Measurements from ENCODE around the gene IFIH1.

IFIH1 gene

GRCh38 chr2:162308747-162309503 is 9.6 kb downstream of the IFIH1 start:
- DNase-seq (ENCODE audit: low read depth), result no peak

DNA sequence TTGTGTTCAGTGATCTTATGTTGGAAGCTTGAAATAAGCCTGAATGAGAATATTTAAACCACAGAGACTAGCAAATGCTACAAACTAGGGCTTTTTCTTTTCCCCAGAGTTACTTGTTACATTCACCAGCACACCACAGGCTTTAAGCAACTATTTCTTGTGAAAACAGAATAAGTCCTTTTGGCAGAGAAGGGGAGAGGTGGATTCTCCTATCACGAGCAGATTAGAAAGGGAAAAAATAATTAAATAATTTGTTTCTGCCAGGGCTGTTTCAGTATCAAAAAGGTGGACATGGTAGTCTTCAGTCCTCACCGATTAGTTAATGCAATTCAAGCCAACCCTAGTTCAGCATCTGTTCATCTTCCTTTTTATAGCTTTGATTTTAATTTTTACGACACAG is 12.6 kb downstream of the IFIH1 start:
- DNase-seq (ENCODE audit: low read depth), result no peak

- no peak for DNase-seq (ENCODE audit: low read depth)
Observed at GRCh38 chr2:162301877-162302276, 16.6 kb downstream of the IFIH1 start.

DNA sequence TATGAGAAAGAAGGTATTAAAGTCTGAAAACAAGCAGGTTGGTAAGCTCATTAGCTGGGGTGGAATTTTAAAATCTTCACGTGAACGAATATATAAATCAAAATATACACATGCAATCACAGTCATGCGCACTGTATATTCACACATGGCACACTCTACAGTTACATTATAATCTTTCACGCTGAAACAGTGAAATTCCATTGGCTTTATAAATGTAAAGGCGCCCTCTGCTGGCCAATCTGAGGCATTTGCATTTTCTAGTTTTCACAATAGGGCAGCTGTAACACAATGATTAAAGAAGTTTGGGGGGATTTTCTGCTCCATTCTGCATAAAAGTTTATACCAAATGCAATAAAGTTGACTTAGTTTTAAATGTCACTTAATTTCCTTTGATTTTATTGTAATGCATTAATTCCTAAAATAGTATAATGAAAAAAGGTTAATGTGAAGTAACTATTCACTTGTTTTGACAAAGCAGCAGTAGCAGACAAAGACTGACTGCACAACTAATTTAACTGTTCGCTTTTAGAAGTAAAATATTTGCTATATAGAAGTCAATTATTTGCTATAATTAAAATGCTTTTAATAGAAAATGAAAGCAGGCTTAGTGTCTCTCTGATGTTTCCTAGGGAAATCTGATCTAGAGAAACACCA is 17.2 kb downstream of the IFIH1 start:
- peak; percentile 32 for DNase-seq (ENCODE audit: low read depth)

GRCh38 chr2:162300266-162300665 is 18.2 kb downstream of the IFIH1 start:
- DNase-seq (ENCODE audit: low read depth), result no peak

- no peak for DNase-seq (ENCODE audit: low read depth)
Observed at GRCh38 chr2:162298669-162299335, 19.7 kb downstream of the IFIH1 start.

- no peak for DNase-seq (ENCODE audit: low read depth)
Observed at GRCh38 chr2:162297925-162298552, 20.4 kb downstream of the IFIH1 start.

DNA sequence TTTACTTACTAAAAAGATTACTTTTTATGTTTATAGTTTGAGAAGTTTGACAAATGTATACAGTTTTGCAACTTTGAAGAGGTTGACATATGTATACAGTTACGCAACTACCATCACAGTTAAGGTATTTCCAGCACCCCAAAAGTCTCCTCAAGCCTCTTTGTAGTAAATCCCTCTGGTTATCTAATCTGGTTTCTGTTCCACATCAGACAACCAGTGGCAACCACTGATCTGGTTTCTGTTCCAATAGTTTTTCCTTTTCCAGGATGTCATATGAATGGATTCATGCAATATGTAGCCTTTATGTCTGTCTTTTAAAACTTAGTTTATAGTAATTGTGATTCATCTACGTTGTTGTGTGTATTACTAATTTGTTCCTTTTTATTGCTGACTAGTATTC is 23.5 kb downstream of the IFIH1 start:
- DNase-seq (ENCODE audit: low read depth), result no peak

DNA sequence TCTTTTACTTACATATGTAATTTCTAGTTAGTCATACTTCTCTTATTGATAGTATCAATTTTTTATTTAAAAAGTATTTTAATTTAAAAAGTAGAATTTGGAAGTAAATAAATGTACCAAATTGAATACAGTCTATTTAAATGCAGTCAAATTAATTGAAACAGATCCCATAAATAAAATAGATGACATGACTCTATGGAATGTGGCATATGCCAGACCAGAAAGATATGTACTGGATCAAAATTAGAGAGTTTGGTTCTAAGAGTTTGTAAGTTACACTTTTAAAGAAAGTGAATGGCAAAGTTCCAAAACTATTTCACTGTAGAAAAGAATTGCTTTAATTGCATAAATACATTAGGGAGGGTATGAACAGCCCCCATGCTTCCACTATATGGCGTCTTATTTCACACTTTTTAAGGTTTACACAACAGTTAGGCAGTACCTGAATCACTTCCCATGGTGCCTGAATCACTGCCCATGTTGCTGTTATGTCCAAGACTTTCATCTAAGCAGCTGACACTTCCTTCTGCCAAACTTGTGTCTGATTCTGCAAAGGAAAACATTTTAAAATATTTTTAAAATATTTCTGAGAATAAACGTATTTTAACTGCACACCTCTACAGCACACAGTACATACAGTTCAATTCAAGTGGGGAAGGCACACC is 25.2 kb downstream of the IFIH1 start:
- no peak for DNase-seq (ENCODE audit: low read depth)

- DNase-seq (ENCODE audit: low read depth), result no peak
Observed at GRCh38 chr2:162291748-162292147, 26.7 kb downstream of the IFIH1 start.

DNA sequence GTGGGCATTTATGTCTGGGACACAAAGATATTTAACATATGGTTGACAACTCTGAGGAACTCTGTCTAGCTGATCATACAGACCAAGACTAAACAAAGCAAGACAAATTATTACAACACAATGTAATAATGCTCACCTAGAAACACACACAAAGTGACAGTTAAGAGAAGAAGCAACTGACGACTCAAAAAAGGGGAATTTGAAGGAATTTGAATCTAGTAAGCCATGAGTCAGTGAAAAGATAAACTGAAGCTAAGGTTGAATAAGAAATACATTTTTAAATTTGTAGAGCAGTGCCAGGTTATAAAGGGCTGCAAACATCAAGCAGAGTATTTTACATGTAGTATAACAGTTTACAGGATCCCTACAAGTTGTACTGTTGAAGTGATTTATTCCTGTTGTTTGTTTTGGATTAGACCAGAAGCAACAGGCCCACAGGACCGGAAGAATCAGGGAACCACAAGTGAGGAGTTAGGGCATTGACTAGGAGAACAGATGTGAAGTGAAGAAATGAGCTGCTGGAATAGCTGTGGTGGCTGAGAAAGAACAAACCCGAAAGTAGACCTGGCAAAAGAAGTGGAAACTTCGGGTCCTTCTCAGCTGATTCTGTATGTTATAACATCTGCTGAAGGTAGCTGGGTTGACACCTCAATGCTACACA is 35.6 kb downstream of the IFIH1 start:
- no peak for DNase-seq (ENCODE audit: low read depth)

- DNase-seq (ENCODE audit: low read depth), result no peak
Observed at GRCh38 chr2:162280654-162281053, 37.8 kb downstream of the IFIH1 start.

DNA sequence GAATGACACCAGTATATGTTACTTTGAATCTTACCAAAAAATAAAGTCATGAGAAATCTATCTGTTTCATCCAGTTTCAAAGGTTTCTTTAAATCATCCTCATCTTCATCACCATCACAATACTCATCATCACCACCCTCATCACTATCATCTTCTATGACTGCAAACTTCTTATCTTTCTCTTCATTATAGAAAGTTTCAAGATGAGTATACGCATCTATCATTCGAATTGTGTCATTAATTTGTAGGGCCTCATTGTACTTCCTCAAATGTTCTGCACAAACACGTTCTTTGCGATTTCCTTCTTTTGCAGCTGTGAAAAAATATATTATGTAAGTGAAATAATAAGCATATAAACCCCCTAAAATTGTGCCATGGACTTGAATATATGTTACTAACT is 41.1 kb downstream of the IFIH1 start:
- DNase-seq (ENCODE audit: low read depth), result no peak

DNA sequence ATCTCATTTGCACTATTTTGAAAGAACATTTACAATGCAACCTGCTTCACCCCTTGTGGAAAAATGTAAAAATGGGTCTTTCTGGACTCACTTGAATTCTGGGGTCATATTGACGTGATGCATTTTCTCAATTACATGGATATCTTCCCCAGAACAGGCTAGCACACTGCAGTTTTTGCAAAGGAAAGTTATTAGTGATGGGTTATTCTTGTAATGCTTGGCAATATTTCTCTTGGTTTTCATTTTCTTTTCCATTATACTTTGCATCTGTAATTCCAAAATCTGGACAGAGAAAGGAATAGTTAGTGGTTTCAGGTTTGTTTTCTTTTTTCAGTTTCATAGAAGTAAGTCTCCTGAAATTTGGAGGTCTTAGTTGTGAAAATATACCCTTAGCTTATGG is 50.5 kb downstream of the IFIH1 start:
- no peak for DNase-seq (ENCODE audit: low read depth)

DNA sequence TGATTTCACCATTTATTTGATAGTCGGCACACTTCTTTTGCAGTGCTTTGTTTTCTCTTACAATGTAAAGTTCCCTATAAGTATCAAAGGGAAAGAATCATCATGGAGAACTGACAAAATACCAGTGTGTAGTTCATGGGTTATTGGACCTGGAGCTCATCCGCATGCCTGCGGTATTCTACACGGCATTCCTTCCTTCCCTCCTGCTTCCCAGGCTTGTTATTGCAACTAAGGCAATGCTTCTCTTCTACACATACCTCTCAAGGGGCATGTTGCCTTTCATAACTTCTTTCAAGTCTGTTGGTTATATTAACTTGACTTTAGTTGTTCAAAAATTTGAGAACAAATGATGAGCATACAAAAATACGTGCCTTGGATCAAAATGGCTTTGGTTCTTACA is 51.0 kb downstream of the IFIH1 start:
- DNase-seq (ENCODE audit: low read depth), result no peak

DNA sequence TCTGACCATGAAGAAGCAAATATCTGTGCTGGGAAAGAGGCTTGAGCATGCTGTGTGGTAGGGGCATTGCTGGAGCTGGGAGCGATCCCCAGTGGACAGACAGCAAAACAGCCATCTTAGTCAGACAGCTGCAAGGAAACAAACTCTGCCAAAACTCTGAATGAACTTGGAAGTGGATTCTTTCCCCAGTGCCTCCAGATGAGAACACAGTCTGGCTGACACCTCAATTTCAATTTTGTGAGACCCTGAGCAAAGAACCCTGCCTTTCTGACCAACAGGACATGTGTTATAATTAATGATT is 52.1 kb downstream of the IFIH1 start:
- no peak for DNase-seq (ENCODE audit: low read depth)

DNA sequence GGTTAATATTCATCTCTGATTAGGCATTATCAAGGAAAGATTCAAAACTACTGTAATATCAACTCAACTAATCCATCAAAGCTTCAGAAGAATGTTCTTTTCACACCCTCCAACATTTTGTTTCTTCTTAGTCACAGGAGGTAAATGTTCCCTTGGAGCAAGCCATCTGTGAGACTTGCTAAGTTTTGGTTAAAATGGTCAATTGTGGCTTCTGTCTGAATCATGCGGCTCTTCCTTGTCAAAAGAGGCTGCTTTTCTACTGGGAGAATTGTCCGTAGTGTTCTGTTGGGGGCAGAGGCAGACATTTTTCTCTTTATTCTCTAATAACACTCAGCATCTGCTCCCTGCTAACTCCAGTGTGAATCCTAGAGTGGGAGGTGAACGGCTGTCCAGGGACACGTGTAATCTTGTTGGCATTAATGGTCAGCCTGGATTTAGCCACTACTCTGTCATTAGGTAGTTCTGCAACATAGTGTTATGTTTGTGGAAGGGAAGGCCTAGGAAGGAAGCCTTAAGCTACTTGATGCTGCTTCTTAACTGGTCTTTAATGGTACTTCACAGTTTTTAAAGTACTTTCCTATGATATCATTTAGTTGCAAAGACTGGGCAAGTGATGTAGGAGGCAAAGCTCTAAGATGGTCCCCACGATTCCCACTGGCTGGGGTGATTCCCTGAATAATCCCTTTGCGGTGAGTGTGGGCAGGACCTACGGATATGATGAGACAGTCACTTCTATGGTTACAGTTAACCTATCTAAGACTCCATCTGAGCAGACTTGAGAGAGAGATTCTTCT is 52.6 kb downstream of the IFIH1 start:
- no peak for DNase-seq (ENCODE audit: low read depth)

GRCh38 chr2:162261032-162261945 is 57.2 kb downstream of the IFIH1 start:
- DNase-seq (ENCODE audit: low read depth), result no peak

GRCh38 chr2:162258686-162259085 is 59.8 kb downstream of the IFIH1 start:
- DNase-seq (ENCODE audit: low read depth), result no peak

- no peak for DNase-seq (ENCODE audit: low read depth)
Observed at GRCh38 chr2:162258169-162258568, 60.3 kb downstream of the IFIH1 start.

Measured in activated T-helper 9 cell treated with anti-CD3 and anti-CD28 coated beads, Interleukin-2, amount 50 U/mL, for 16 hours (primary cell).